ENCODE data around the gene PPM1N. TPM values are rescaled to one million over a fixed set of nuclear protein-coding genes. Genes with fewer than 3 reads are reported as not detected.

PPM1N gene
- total and polyA plus RNA-seq, 11 donors: 0.23 to 2.7 (median 0.65) TPM; not detected in 5

DNA sequence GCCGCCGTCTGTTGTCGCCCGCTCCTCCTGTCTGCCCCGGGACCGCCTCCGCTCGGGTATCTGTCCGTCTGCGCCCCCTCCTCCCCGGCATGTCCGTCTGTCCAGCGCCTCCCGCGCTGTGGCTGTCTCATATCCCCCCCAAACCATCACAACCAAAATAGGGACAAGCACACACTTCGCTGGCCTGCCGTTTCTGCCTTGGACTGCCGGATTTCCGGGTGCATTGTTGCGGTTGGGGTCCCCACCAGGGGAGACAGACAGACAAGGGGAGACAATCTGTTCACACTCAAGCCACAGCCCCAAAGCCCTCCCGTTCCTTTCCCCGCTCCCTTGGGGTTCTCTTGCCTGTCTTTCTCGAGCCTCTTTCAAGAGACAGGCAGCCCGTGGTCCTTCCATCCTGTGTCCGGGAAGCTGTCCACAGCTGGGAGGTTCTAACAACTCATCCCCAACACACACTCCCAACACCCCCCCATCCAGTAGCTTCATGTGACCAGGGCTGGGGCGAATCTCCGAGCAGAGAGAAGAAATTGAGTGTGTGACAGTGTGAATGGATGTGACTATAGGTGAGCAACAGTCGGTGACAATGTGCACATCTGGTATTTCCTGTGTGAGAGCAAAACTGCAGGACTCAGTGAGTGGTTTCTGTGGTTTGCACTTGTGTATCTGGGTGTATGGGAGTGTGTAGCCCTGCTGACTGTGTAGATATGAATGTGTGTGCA is 47.0 kb upstream of the PPM1N start:
- DNase-seq: peak in 2 of 5 donors; percentile 31 to 38
- WGBS, 4 donors: 5 to 10% (median 7%) methylated on average over 15 to 28 of the region's 28 CpGs
- no peaks in the 10 kb centered on the region for H3K27me3 ChIP-seq
- H3K4me3 ChIP-seq: peak overlapping the region; percentile 35 to 80 (median 63)
- ATAC-seq: peak in 1 of 4 donors; percentile 10
- TF ChIP-seq, protein P1, sequence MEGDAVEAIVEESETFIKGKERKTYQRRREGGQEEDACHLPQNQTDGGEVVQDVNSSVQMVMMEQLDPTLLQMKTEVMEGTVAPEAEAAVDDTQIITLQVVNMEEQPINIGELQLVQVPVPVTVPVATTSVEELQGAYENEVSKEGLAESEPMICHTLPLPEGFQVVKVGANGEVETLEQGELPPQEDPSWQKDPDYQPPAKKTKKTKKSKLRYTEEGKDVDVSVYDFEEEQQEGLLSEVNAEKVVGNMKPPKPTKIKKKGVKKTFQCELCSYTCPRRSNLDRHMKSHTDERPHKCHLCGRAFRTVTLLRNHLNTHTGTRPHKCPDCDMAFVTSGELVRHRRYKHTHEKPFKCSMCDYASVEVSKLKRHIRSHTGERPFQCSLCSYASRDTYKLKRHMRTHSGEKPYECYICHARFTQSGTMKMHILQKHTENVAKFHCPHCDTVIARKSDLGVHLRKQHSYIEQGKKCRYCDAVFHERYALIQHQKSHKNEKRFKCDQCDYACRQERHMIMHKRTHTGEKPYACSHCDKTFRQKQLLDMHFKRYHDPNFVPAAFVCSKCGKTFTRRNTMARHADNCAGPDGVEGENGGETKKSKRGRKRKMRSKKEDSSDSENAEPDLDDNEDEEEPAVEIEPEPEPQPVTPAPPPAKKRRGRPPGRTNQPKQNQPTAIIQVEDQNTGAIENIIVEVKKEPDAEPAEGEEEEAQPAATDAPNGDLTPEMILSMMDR (IDR thresholded peaks at IDR 0.05): no peak
- no peak for TF ChIP-seq POLR2A (IDR thresholded peaks at IDR 0.05)
- intact Hi-C loops (cut with DNase I): loop anchor here in 2 of 10 donors (2.0 kb wide), 1 partner anchor 18 kb away; no protein-coding TSS in a partner anchor
- H3K36me3 ChIP-seq: no peaks in the 10 kb centered on the region
- no peaks in the 10 kb centered on the region for H3K9me3 ChIP-seq
- peaks cover 3 to 52% (median 27%) of the 10 kb centered on the region in 12 donors for H3K4me1 ChIP-seq
- peak overlapping the region; percentile 27 to 90 (median 74) for H3K27ac ChIP-seq

DNA sequence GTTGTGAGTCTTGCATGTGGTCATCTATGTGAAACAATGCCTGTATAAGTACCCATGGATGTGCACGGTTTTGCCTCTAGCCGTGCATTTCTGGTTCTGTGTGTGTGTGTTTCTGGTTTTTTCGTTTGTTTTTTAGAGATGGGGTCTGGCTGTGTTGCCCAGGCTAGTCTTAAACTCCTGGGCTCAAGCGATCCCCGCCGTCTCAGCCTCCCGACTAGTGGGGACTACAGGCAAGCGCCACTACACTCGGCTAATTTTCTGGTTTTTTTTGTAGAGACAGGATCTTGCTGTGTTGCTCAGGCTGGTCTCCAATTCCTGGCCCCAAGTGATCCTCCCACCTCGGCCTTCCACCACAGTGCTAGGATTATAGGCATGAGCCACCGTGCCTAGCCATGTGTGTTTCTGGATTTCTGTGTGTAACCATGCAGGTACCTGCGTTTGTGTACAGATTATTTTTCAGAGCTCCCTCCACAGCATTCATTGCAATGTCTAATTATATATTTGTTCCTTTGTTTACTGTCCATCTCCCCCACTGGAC is 46.3 kb upstream of the PPM1N start:
- intact Hi-C loops (cut with DNase I): loop anchor here in 2 of 10 donors (2.0 kb wide), 1 partner anchor 17 kb away; no protein-coding TSS in a partner anchor
- 79 to 83% (median 79%) methylated on average over 12 of the region's 12 CpGs for WGBS, 4 donors
- Histone ChIP-seq H3K36me3 (no peaks in the 10 kb centered on the region), H3K27me3 (no peaks in the 10 kb centered on the region), H3K27ac (peak overlapping the region in 4 of 12 donors; percentile 52 to 86 (median 78)), H3K4me3 (no peak overlapping the region), H3K4me1 (peaks cover 3 to 56% (median 29%) of the 10 kb centered on the region in 12 donors), H3K9me3 (no peaks in the 10 kb centered on the region)
- ATAC-seq (no peak), DNase-seq (no peak)
- TF ChIP-seq, protein P1 (IDR thresholded peaks at IDR 0.05): no peak
- no peak for TF ChIP-seq POLR2A (IDR thresholded peaks at IDR 0.05)

DNA sequence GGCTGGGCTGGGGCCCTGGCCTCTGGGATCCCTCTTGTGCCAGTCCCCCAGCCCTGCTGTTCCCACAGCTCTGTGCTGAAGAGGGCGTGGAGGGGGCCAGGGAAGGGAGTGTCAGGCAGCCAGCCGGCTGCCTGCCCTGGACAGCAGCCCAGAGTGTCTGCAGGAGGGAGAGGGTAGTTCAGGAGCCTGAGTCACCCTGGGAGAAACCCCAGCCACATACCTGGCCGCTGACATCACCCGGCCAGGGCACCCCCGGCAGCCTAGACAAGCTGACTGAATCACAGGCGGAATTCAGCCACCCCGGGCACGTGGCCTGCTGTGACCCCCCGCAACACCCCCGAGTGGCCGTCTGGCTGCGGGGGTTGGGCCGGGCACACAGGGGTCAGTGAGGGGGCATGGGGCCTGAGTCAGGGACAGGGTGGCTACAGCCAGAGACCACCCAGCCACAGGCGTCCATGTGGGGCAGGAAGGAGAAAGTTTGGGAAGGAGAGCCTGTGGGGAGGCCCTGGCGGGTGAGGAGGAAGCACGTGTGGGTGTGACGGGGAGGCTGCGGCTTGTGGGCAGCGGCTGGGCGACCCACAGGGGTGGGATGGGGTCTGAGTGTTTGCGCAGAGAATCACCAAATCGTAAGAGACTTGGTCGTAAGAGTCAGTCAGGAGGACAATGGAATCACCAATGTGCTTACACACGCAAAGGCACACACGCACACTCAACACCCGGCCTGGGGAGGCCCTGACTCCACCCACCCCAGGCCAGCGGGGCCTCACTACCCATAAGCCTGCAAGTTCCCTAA is 42.3 kb upstream of the PPM1N start:
- intact Hi-C loops (cut with DNase I): no loop called here
- DNase-seq: peak; percentile 88 to 97 (median 90)
- Histone ChIP-seq H3K9me3 (no peaks in the 10 kb centered on the region), H3K36me3 (no peaks in the 10 kb centered on the region), H3K4me3 (peak overlapping the region in 6 of 12 donors; percentile 8 to 33 (median 21)), H3K27ac (peak overlapping the region in 11 of 12 donors; percentile 28 to 86 (median 65)), H3K27me3 (no peaks in the 10 kb centered on the region), H3K4me1 (peaks cover 0 to 38% (median 19%) of the 10 kb centered on the region in 12 donors)
- WGBS, 4 donors: 7 to 17% (median 11%) methylated on average over 21 to 27 of the region's 27 CpGs
- ATAC-seq: peak; percentile 91 to 96 (median 94)
- TF ChIP-seq, protein P1 (IDR thresholded peaks at IDR 0.05): no peak
- peak in 1 of 2 donors; percentile 24 for TF ChIP-seq POLR2A (IDR thresholded peaks at IDR 0.05)

DNA sequence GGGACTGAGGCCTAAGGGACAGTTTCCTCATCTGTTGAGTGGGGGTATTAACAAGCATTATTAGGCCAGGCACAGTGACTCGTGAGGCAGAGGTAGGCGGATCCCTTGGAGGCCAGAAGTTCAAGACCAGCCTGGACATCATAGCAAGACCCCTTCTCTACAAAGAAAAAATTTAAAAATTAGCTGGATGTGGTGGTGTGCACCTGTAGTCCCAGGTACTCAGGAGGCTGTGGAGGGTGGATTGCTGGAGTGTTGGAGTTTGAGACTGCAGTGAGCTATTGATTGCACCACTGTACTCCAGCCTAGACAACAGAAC is 41.8 kb upstream of the PPM1N start:
- no peaks in the 10 kb centered on the region for H3K36me3 ChIP-seq
- no peaks in the 10 kb centered on the region for H3K9me3 ChIP-seq
- TF ChIP-seq POLR2A (IDR thresholded peaks at IDR 0.05): no peak
- TF ChIP-seq, protein P1 (IDR thresholded peaks at IDR 0.05): no peak
- H3K4me3 ChIP-seq: peak overlapping the region in 2 of 12 donors; percentile 8 to 33
- H3K27me3 ChIP-seq: no peaks in the 10 kb centered on the region
- ATAC-seq (no peak), DNase-seq (no peak)
- H3K27ac ChIP-seq: peak overlapping the region in 7 of 12 donors; percentile 63 to 86 (median 79)
- peaks cover 0 to 33% (median 16%) of the 10 kb centered on the region in 12 donors for H3K4me1 ChIP-seq
- intact Hi-C loops (cut with DNase I): no loop called here
- WGBS, 4 donors: 66 to 73% (median 73%) methylated on average over 2 of the region's 2 CpGs
